Measurements from ENCODE around the gene QARS1.

DNA sequence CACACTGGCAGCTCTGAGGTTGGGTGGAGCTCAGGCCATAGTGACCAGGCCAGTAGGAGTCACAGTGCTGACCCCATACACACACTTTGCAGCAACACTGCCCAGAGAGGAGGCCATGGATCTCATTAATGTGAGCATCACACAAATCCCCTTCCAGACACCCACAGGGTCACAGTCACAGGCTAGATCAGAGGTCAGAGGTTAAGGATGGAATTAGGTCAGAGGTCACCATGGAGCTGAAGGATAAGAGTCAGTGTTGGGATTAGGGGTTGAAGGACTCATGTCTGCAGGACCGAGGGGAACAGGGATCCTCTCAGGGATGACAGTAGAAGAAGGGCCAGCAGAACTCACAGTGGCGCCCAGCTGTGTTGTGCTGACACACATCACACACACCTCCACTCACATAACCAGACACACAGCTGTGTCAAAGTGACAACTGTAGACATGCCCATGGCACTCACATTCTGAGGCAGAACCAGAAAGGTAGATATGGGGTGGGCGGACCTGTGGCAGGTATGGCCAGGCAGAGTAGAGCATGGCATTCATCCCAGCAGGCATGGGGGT is 48.9 kb upstream of the QARS1 start:
- TF ChIP-seq, protein P1, sequence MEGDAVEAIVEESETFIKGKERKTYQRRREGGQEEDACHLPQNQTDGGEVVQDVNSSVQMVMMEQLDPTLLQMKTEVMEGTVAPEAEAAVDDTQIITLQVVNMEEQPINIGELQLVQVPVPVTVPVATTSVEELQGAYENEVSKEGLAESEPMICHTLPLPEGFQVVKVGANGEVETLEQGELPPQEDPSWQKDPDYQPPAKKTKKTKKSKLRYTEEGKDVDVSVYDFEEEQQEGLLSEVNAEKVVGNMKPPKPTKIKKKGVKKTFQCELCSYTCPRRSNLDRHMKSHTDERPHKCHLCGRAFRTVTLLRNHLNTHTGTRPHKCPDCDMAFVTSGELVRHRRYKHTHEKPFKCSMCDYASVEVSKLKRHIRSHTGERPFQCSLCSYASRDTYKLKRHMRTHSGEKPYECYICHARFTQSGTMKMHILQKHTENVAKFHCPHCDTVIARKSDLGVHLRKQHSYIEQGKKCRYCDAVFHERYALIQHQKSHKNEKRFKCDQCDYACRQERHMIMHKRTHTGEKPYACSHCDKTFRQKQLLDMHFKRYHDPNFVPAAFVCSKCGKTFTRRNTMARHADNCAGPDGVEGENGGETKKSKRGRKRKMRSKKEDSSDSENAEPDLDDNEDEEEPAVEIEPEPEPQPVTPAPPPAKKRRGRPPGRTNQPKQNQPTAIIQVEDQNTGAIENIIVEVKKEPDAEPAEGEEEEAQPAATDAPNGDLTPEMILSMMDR (IDR thresholded peaks at IDR 0.05; ENCODE audit: low read length): no peak
- TF ChIP-seq EZH2 (IDR thresholded peaks at IDR 0.05; ENCODE audit: borderline replicate concordance, low read length): no peak
